Neural cell (in vitro differentiated cells): ENCODE measurements around the gene CD226.

Experiments
- EP300 ChIP-seq: fragments of 450-650 bp; conservative IDR thresholded peaks from 2 replicates; pipeline ENCODE4 v1.6.1; 2014; ENCODE audit warnings: antibody characterized with exemption, mild to moderate bottlenecking, moderate library complexity; ENCODE audit not compliant: poor library complexity, severe bottlenecking
- EZH2 ChIP-seq: fragments of 200-600, 300-800 bp; shearing (Covaris generic), sonication (generic); IDR thresholded peaks from 2 replicates; pipeline ENCODE4 v1.6.1; 2014; ENCODE audit warnings: antibody characterized with exemption, low read length, borderline replicate concordance, mild to moderate bottlenecking; ENCODE audit not compliant: insufficient read depth, poor library complexity, severe bottlenecking
- POLR2AphosphoS5 ChIP-seq: IDR thresholded peaks from 2 replicates; pipeline ENCODE4 v1.6.1; 2012
- RAD21 ChIP-seq: fragments of 450-650 bp; conservative IDR thresholded peaks from 2 replicates; pipeline ENCODE4 v1.6.1; 2014; ENCODE audit warnings: antibody characterized with exemption, mild to moderate bottlenecking, moderate library complexity
- TAF1 ChIP-seq: IDR thresholded peaks from 2 replicates; pipeline ENCODE4 v1.6.1; 2012; ENCODE audit warnings: low read depth
- TF ChIP-seq, protein P1 (sequence below): fragments of 450-650 bp; IDR thresholded peaks from 2 replicates; pipeline ENCODE4 v1.5.1; 2014; ENCODE audit warnings: antibody characterized with exemption, mild to moderate bottlenecking, moderate library complexity; ENCODE audit not compliant: poor library complexity, severe bottlenecking
- TF ChIP-seq, protein P2 (sequence below): IDR thresholded peaks from 2 replicates; pipeline ENCODE4 v1.6.1; 2012; ENCODE audit warnings: borderline replicate concordance

DNA sequence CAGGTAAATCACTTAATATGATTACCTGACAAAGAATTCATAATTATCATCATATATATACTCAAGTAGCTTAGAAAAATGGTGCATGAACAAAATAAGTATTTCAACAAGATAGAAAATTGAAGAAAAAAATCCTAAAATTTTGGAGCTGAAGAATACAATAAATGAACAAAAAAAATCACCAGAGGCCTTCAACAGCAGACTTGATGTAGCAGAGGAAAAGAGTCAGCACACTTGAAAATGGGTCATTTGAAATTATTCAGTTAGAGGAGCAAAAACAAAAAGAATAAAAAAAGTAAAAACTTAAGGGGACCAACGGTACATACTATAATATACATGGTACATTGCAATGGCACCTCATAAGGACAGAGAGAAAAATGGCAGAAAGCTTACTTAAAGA lies 40.2 kb upstream of the CD226 start:
- TF ChIP-seq, protein P1, sequence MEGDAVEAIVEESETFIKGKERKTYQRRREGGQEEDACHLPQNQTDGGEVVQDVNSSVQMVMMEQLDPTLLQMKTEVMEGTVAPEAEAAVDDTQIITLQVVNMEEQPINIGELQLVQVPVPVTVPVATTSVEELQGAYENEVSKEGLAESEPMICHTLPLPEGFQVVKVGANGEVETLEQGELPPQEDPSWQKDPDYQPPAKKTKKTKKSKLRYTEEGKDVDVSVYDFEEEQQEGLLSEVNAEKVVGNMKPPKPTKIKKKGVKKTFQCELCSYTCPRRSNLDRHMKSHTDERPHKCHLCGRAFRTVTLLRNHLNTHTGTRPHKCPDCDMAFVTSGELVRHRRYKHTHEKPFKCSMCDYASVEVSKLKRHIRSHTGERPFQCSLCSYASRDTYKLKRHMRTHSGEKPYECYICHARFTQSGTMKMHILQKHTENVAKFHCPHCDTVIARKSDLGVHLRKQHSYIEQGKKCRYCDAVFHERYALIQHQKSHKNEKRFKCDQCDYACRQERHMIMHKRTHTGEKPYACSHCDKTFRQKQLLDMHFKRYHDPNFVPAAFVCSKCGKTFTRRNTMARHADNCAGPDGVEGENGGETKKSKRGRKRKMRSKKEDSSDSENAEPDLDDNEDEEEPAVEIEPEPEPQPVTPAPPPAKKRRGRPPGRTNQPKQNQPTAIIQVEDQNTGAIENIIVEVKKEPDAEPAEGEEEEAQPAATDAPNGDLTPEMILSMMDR = no peak
- TF ChIP-seq, protein P2, sequence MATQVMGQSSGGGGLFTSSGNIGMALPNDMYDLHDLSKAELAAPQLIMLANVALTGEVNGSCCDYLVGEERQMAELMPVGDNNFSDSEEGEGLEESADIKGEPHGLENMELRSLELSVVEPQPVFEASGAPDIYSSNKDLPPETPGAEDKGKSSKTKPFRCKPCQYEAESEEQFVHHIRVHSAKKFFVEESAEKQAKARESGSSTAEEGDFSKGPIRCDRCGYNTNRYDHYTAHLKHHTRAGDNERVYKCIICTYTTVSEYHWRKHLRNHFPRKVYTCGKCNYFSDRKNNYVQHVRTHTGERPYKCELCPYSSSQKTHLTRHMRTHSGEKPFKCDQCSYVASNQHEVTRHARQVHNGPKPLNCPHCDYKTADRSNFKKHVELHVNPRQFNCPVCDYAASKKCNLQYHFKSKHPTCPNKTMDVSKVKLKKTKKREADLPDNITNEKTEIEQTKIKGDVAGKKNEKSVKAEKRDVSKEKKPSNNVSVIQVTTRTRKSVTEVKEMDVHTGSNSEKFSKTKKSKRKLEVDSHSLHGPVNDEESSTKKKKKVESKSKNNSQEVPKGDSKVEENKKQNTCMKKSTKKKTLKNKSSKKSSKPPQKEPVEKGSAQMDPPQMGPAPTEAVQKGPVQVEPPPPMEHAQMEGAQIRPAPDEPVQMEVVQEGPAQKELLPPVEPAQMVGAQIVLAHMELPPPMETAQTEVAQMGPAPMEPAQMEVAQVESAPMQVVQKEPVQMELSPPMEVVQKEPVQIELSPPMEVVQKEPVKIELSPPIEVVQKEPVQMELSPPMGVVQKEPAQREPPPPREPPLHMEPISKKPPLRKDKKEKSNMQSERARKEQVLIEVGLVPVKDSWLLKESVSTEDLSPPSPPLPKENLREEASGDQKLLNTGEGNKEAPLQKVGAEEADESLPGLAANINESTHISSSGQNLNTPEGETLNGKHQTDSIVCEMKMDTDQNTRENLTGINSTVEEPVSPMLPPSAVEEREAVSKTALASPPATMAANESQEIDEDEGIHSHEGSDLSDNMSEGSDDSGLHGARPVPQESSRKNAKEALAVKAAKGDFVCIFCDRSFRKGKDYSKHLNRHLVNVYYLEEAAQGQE = no peak
- TF ChIP-seq POLR2AphosphoS5 (no peak), EZH2 (no peak), RAD21 (no peak), EP300 (no peak), TAF1 (no peak)
